HCT116 (cell line): ENCODE results near the gene ZNF782. TPM values are rescaled to one million over a fixed set of nuclear protein-coding genes. Genes with fewer than 3 reads are reported as not detected.

ENCODE experiments used
- ATAC-seq: fragments of 200-7000 bp; cut with Tn5 transposase; 2 replicates; pipeline ENCODE4 v1.9.1; 2020; ENCODE audit warnings: mild to moderate bottlenecking, moderate library complexity
- Bru-seq: library from RNA; stranded (reverse); fragments of 400-500 nt; gene quantifications from one replicate; lab custom pipeline; 2021; lab: Mats Ljungman, UMichigan
- BruChase-seq, 2 experiments: library from RNA; stranded (reverse); fragments of 400-500 nt; gene quantifications; one replicate each; lab custom pipeline; 2021; lab: Mats Ljungman, UMichigan
- BruUV-seq: library from RNA; stranded (reverse); fragments of 400-500 nt; replicated peaks from 2 replicates; lab custom pipeline; 2021; lab: Mats Ljungman, UMichigan
- CTCF ChIA-PET: fragments of 300-600 bp; sonication (Branson Sonifier 250); formaldehyde crosslinking; loops from one replicate; lab custom pipeline; 2021; ENCODE audit warnings: antibody characterized with exemption; lab: Charles Lee
- POLR2A ChIA-PET: fragments of 300-600, 350-600 bp; sonication (Branson Sonifier 250); formaldehyde crosslinking; loops from one replicate; lab custom pipeline; 2021; ENCODE audit warnings: antibody characterized with exemption; lab: Charles Lee
- RAD21 ChIA-PET, 2 experiments: fragments of 300-600 bp; sonication (Branson Sonifier 250); formaldehyde crosslinking; loops; one replicate each; lab custom pipeline; 2023; ENCODE audit warnings: low total read pairs in 2 of 2; ENCODE audit not compliant: uncharacterized antibody in 2 of 2, unreplicated experiment in 2 of 2, low non-redundant PET in 1 of 2; lab: Charles Lee
- DNase-seq: peaks from one replicate; pipeline ENCODE4 v3.0.0-alpha.2; 2010; ENCODE audit warnings: low read depth, low spot score
- H2AFZ ChIP-seq: fragments of 200-600 bp; shearing (Covaris generic), sonication (generic); 2 replicates; pipeline ENCODE4 v1.6.1; 2017; ENCODE audit warnings: low read depth, mixed run types, mixed read lengths, antibody characterized with exemption, low read length; ENCODE audit not compliant: poor library complexity, severe bottlenecking
- H3K27ac ChIP-seq: 2 replicates; pipeline ENCODE4 v1.5.1; 2012; ENCODE audit warnings: low read depth, low read length
- H3K27me3 ChIP-seq: fragments of 200-600 bp; sonication (generic); 2 replicates; pipeline ENCODE4 v1.6.1; 2016; ENCODE audit warnings: mixed run types, low read length, mixed read lengths; ENCODE audit not compliant: insufficient read depth
- H3K36me3 ChIP-seq, 2 experiments: fragments of 200-500 bp in 1 of 2; fragments of 200-600 bp in 1 of 2; sonication (Bioruptor generic) in 1 of 2; sonication (generic) in 1 of 2; 2 replicates each; pipeline versions ENCODE4 v1.5.1 to v1.6.1; 2014 to 2016; ENCODE audit warnings: low read length in 2 of 2, inconsistent platforms in 1 of 2, mixed read lengths in 1 of 2, mixed run types in 1 of 2; ENCODE audit not compliant: insufficient read depth in 2 of 2, control insufficient read depth in 1 of 2
- H3K4me1 ChIP-seq, 2 experiments: fragments of 200-600 bp in 1 of 2; sonication (generic) in 1 of 2; 2 replicates each; pipeline versions ENCODE4 v1.5.1 to v1.6.1; 2012 to 2017; ENCODE audit warnings: low read length in 2 of 2, inconsistent platforms in 1 of 2, mild to moderate bottlenecking in 1 of 2, mixed read lengths in 1 of 2, mixed run types in 1 of 2, moderate library complexity in 1 of 2; ENCODE audit not compliant: insufficient read depth in 2 of 2, control insufficient read depth in 1 of 2
- H3K4me2 ChIP-seq: fragments of 200-600 bp; sonication (generic); 2 replicates; pipeline ENCODE4 v1.6.1; 2017; ENCODE audit warnings: mixed run types, low read length, mixed read lengths
- H3K4me3 ChIP-seq, 2 experiments: fragments of 200-600 bp in 1 of 2; sonication (generic) in 1 of 2; replicated peaks in 1 of 2; 2 replicates each; pipeline ENCODE4 v1.5.1; 2011 to 2016; ENCODE audit warnings: low read length in 2 of 2, control low read depth in 1 of 2, low read depth in 1 of 2, mild to moderate bottlenecking in 1 of 2, mixed read lengths in 1 of 2, mixed run types in 1 of 2
- H3K79me2 ChIP-seq: fragments of 200-600 bp; sonication (generic); 2 replicates; pipeline ENCODE4 v1.6.1; 2017; ENCODE audit warnings: mild to moderate bottlenecking, mixed run types, low read length, moderate library complexity, mixed read lengths; ENCODE audit not compliant: insufficient read depth
- H3K9ac ChIP-seq: fragments of 200-600 bp; sonication (generic); 2 replicates; pipeline ENCODE4 v1.6.1; 2016; ENCODE audit warnings: low read length, mixed read lengths
- H3K9me2 ChIP-seq: fragments of 200-600 bp; sonication (generic), shearing (Covaris generic); 2 replicates; pipeline ENCODE4 v1.6.1; 2017; ENCODE audit warnings: mixed run types, mild to moderate bottlenecking, moderate library complexity; ENCODE audit not compliant: insufficient read depth
- H3K9me3 ChIP-seq, 2 experiments: fragments of 200-500 bp in 1 of 2; fragments of 200-600 bp in 1 of 2; sonication (Bioruptor generic) in 1 of 2; sonication (generic) in 1 of 2; 2 replicates each; pipeline ENCODE4 v1.6.1; 2014 to 2017; ENCODE audit warnings: low read length in 2 of 2, mixed read lengths in 2 of 2, inconsistent platforms in 1 of 2, low read depth in 1 of 2, mild to moderate bottlenecking in 1 of 2, mixed run types in 1 of 2, moderate library complexity in 1 of 2; ENCODE audit not compliant: control insufficient read depth in 1 of 2, insufficient read depth in 1 of 2
- H4K20me1 ChIP-seq: fragments of 200-600 bp; sonication (generic), shearing (Covaris generic); 2 replicates; pipeline ENCODE4 v1.6.1; 2017; ENCODE audit warnings: mixed run types, mild to moderate bottlenecking, moderate library complexity; ENCODE audit not compliant: insufficient read depth
- CBX3 ChIP-seq: IDR thresholded peaks from 2 replicates; pipeline ENCODE4 v1.6.1; 2012; ENCODE audit warnings: low read depth
- EGR1 ChIP-seq: IDR thresholded peaks from 2 replicates; pipeline ENCODE4 v1.6.1; 2012; ENCODE audit warnings: low read depth
- ELF1 ChIP-seq: IDR thresholded peaks from 2 replicates; pipeline ENCODE4 v1.6.1; 2012; ENCODE audit warnings: low read depth, borderline replicate concordance
- EZH2phosphoT487 ChIP-seq: fragments of 200-600 bp; IDR thresholded peaks from 2 replicates; pipeline ENCODE4 v1.6.1; 2018; ENCODE audit warnings: antibody characterized with exemption, borderline replicate concordance
- FOSL1 ChIP-seq: IDR thresholded peaks from 2 replicates; pipeline ENCODE4 v1.6.1; 2012; ENCODE audit warnings: low read depth
- MAX ChIP-seq: IDR thresholded peaks from 2 replicates; pipeline ENCODE4 v1.6.1; 2012
- POLR2A ChIP-seq: IDR thresholded peaks from 2 replicates; pipeline ENCODE4 v1.7.0; 2011; ENCODE audit warnings: borderline replicate concordance; ENCODE audit not compliant: insufficient read depth, insufficient read length; ENCODE audit errors: extremely low read depth
- POLR2AphosphoS5 ChIP-seq: IDR thresholded peaks from 2 replicates; pipeline ENCODE4 v1.6.1; 2011; ENCODE audit warnings: mild to moderate bottlenecking, low read depth, low read length, moderate library complexity
- RAD21 ChIP-seq: IDR thresholded peaks from 2 replicates; pipeline ENCODE4 v1.6.1; 2012; ENCODE audit warnings: low read depth, mild to moderate bottlenecking
- REST ChIP-seq: IDR thresholded peaks from 2 replicates; pipeline ENCODE4 v1.6.1; 2012; ENCODE audit warnings: low read depth
- SIN3A ChIP-seq: IDR thresholded peaks from 2 replicates; pipeline ENCODE4 v1.6.1; 2012; ENCODE audit warnings: low read depth
- SP1 ChIP-seq: IDR thresholded peaks from 2 replicates; pipeline ENCODE4 v1.6.1; 2012; ENCODE audit warnings: low read depth
- TCF7L2 ChIP-seq: IDR thresholded peaks from 2 replicates; pipeline ENCODE4 v1.7.0; 2011; ENCODE audit warnings: borderline replicate concordance, inconsistent platforms; ENCODE audit not compliant: insufficient read depth, insufficient read length; ENCODE audit errors: extremely low read depth
- YY1 ChIP-seq: IDR thresholded peaks from 2 replicates; pipeline ENCODE4 v1.6.1; 2011; ENCODE audit warnings: low read length, low read depth, moderate library complexity, mild to moderate bottlenecking; ENCODE audit not compliant: insufficient replicate concordance; ENCODE audit errors: extremely low read depth
- ZFX ChIP-seq: fragments of 450-650 bp; IDR thresholded peaks from 2 replicates; pipeline ENCODE4 v1.6.1; 2017
- ZNF274 ChIP-seq: fragments of 200-500 bp; sonication (Bioruptor generic); IDR thresholded peaks from 2 replicates; pipeline ENCODE4 v1.6.1; 2014; ENCODE audit warnings: mild to moderate bottlenecking, low read depth, low read length, inconsistent platforms
- intact Hi-C: fragments of 100-400 bp; cut with micrococcal nuclease; formaldehyde crosslinking; loops from 2 replicates; pipeline ENCODE4 v1.10.0; 2022
- long read RNA-seq: library from polyadenylated mRNA; unstranded; transcript quantifications from one replicate; pipeline ENCODE4 v2.0.0, GENCODE V29; 2021; ENCODE audit not compliant: unreplicated experiment
- polyA plus RNA-seq: library from polyadenylated mRNA; unstranded; fragments of >200 nt; gene quantifications from 2 replicates; pipeline ENCODE4 v1.2.1, GENCODE V29; 2012; ENCODE audit warnings: missing spikeins
- total RNA-seq: library from RNA; stranded (reverse); gene quantifications from one replicate; pipeline ENCODE4 v1.2.1, GENCODE V29; 2021; ENCODE audit not compliant: unreplicated experiment
- TF ChIP-seq, protein P1 (sequence below): IDR thresholded peaks from 2 replicates; pipeline ENCODE4 v1.6.1; 2011; ENCODE audit warnings: mild to moderate bottlenecking, low read length, moderate library complexity; ENCODE audit not compliant: insufficient replicate concordance; ENCODE audit errors: extremely low read depth
- TF ChIP-seq, protein P2 (sequence below): IDR thresholded peaks from 2 replicates; pipeline ENCODE4 v1.6.1; 2012

ZNF782 gene
- total RNA-seq = 3.7 TPM
- polyA plus RNA-seq = 0.60 and 0.82 TPM in 2 replicates
- Bru-seq, nascent RNA = percentile 71 among the genes with signal in this experiment
- BruChase-seq, experiment 1, labeled RNA remaining after a 6-hour chase = percentile 62 among the genes with signal in this experiment
- percentile 84 among the genes with signal in this experiment for BruChase-seq, experiment 2, labeled RNA remaining after a 2-hour chase
- long read RNA-seq, partial matches to known transcripts = 0 of 2 reads
- long read RNA-seq, other reads (novel, unspliced or antisense) = 2 of 2 reads

GRCh38 chr9:96853781-96854650, at the start of gene ZNF782:
Gene ZNF782 (minus strand): TSS chr9:96854514. CDS start chr9:96851961, 2,553 bp downstream.
- peak; percentile 86 for DNase-seq
- Histone ChIP-seq H3K79me2 (peaks cover 27% of the 10 kb centered on the region; the same call in 1 of the 2 replicates), H3K4me2 (peak within 1 kb of the TSS; percentile 84), H3K9ac (peak within 1 kb of the TSS; percentile 69), H3K27me3 (no peaks in the 10 kb centered on the region), H3K9me2 (no peaks in the 10 kb centered on the region), H3K36me3 (no peaks in the 10 kb centered on the region; a peak in 1 of 4 replicates), H4K20me1 (no peaks in the 10 kb centered on the region), H2AFZ (peak within 1 kb of the TSS; percentile 96), H3K4me1 (peaks cover 6 to 17% of the 10 kb centered on the region in 2 experiments; a peak in 3 of 4 replicates), H3K27ac (peak within 1 kb of the TSS; percentile 49; the same call in 1 of the 2 replicates), H3K9me3 (peaks cover 3 to 4% of the 10 kb centered on the region in 2 experiments; a peak in 1 of 4 replicates)
- ChIA-PET CTCF (interaction anchor here (0.7 to 1.2 kb wide), 5 partner anchors 21 to 1068 kb away, joined by 3 to 7 read pairs (median 3); partner anchors contain the start of genes TDRD7 and TRMO), POLR2A (interaction anchor here (1.1 kb wide), 1 partner anchor 12 kb away, joined by 3 read pairs; no protein-coding TSS in a partner anchor), RAD21 (no interaction called here)
- intact Hi-C loops = loop anchor here (10.0 kb wide), 2 partner anchors 439 to 529 kb away; partner anchors contain the start of gene ZNF367
- peak; percentile 94 for ATAC-seq
- no TSS peak for BruUV-seq
- TF ChIP-seq ZFX = peak; percentile 75
- TF ChIP-seq YY1 = peak; percentile 49
- TF ChIP-seq EZH2phosphoT487 = no peak
- no peak for TF ChIP-seq SIN3A
- TF ChIP-seq RAD21 = no peak
- 0 out of 2 replicates have a peak, but pooled peaks have one; percentile 16 for TF ChIP-seq EGR1
- TF ChIP-seq FOSL1 = no peak
- no peak for TF ChIP-seq ZNF274
- TF ChIP-seq, protein P1, sequence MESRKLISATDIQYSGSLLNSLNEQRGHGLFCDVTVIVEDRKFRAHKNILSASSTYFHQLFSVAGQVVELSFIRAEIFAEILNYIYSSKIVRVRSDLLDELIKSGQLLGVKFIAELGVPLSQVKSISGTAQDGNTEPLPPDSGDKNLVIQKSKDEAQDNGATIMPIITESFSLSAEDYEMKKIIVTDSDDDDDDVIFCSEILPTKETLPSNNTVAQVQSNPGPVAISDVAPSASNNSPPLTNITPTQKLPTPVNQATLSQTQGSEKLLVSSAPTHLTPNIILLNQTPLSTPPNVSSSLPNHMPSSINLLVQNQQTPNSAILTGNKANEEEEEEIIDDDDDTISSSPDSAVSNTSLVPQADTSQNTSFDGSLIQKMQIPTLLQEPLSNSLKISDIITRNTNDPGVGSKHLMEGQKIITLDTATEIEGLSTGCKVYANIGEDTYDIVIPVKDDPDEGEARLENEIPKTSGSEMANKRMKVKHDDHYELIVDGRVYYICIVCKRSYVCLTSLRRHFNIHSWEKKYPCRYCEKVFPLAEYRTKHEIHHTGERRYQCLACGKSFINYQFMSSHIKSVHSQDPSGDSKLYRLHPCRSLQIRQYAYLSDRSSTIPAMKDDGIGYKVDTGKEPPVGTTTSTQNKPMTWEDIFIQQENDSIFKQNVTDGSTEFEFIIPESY = peak; percentile 25
- TF ChIP-seq POLR2A = peak; percentile 55
- no peak for TF ChIP-seq SP1
- TF ChIP-seq MAX = peak; percentile 72
- no peak for TF ChIP-seq REST
- peak; percentile 16 for TF ChIP-seq TCF7L2
- TF ChIP-seq ELF1 = no peak
- TF ChIP-seq, protein P2, sequence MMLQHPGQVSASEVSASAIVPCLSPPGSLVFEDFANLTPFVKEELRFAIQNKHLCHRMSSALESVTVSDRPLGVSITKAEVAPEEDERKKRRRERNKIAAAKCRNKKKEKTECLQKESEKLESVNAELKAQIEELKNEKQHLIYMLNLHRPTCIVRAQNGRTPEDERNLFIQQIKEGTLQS = no peak
- 0 out of 2 replicates have a peak, but pooled peaks have one; percentile 40 for TF ChIP-seq CBX3
- peak; percentile 90 for TF ChIP-seq POLR2AphosphoS5
- TF ChIP-seq, all 23 proteins: peak for 9
- peak within 1 kb of the TSS; percentile 76 to 77 for H3K4me3 ChIP-seq
